ENCODE data around the gene CLDN10.
"Not testable (repeated sequence)": the region's sequence is repeated elsewhere in the genome, so short reads cannot be mapped to it uniquely, and the experiment has no call there.

The CLDN10 gene

GRCh38 chr13:95552539-95553441 lies at the start of gene CLDN10:
TSS of gene CLDN10 (plus strand) at chr13:95552720. CDS start at chr13:95552754, 34 bp downstream.
- DNase-seq (ENCODE audit: low spot score) = no peak

- DNase-seq (ENCODE audit: low spot score) = no peak
Observed at GRCh38 chr13:95503662-95504061, 48.9 kb upstream of the CLDN10 start.

- DNase-seq (ENCODE audit: low spot score) = no peak
Observed at GRCh38 chr13:95505265-95505664, 47.3 kb upstream of the CLDN10 start.

- DNase-seq (ENCODE audit: low spot score) = no peak
Observed at GRCh38 chr13:95505986-95506385, 46.5 kb upstream of the CLDN10 start.

- no peak for DNase-seq (ENCODE audit: low spot score)
Observed at GRCh38 chr13:95507991-95508390, 44.5 kb upstream of the CLDN10 start.

GRCh38 chr13:95508996-95509395 lies 43.5 kb upstream of the CLDN10 start:
- DNase-seq (ENCODE audit: low spot score) = no peak

GRCh38 chr13:95509521-95510310 lies 42.8 kb upstream of the CLDN10 start:
- no peak for DNase-seq (ENCODE audit: low spot score)

- no peak for DNase-seq (ENCODE audit: low spot score)
Observed at GRCh38 chr13:95510950-95511349, 41.6 kb upstream of the CLDN10 start.

- DNase-seq (ENCODE audit: low spot score) = no peak
Observed at GRCh38 chr13:95512424-95512823, 40.1 kb upstream of the CLDN10 start.

- DNase-seq (ENCODE audit: low spot score) = no peak
Observed at GRCh38 chr13:95512957-95513356, 39.6 kb upstream of the CLDN10 start.

GRCh38 chr13:95515606-95516005 lies 36.9 kb upstream of the CLDN10 start:
- DNase-seq (ENCODE audit: low spot score) = not testable (repeated sequence)

GRCh38 chr13:95516021-95516420 lies 36.5 kb upstream of the CLDN10 start:
- DNase-seq (ENCODE audit: low spot score) = no peak

GRCh38 chr13:95516492-95516891 lies 36.0 kb upstream of the CLDN10 start:
- no peak for DNase-seq (ENCODE audit: low spot score)

GRCh38 chr13:95523598-95523997 lies 28.9 kb upstream of the CLDN10 start:
- DNase-seq (ENCODE audit: low spot score) = no peak

GRCh38 chr13:95524264-95524901 lies 28.1 kb upstream of the CLDN10 start:
- no peak for DNase-seq (ENCODE audit: low spot score)

GRCh38 chr13:95527955-95528354 lies 24.6 kb upstream of the CLDN10 start:
- no peak for DNase-seq (ENCODE audit: low spot score)

GRCh38 chr13:95530178-95530577 lies 22.3 kb upstream of the CLDN10 start:
- DNase-seq (ENCODE audit: low spot score) = no peak

GRCh38 chr13:95533545-95534160 lies 18.9 kb upstream of the CLDN10 start:
- DNase-seq (ENCODE audit: low spot score) = no peak

GRCh38 chr13:95535243-95535642 lies 17.3 kb upstream of the CLDN10 start:
- no peak for DNase-seq (ENCODE audit: low spot score)

GRCh38 chr13:95536632-95537241 lies 15.8 kb upstream of the CLDN10 start:
- DNase-seq (ENCODE audit: low spot score) = no peak

- DNase-seq (ENCODE audit: low spot score) = no peak
Observed at GRCh38 chr13:95540888-95541287, 11.6 kb upstream of the CLDN10 start.

GRCh38 chr13:95541308-95541707 lies 11.2 kb upstream of the CLDN10 start:
- no peak for DNase-seq (ENCODE audit: low spot score)
